Measurements from ENCODE around the gene UBR4.
A peak's percentile ranks its signal among the peaks of the same experiment; 100 is the strongest.

Gene UBR4

GRCh38 chr1:19113697-19114092 is 96.4 kb downstream of the UBR4 start:
- no peak overlapping the region for H3K4me3 ChIP-seq (ENCODE audit: low read depth, low read length)
- TF ChIP-seq, protein P1, sequence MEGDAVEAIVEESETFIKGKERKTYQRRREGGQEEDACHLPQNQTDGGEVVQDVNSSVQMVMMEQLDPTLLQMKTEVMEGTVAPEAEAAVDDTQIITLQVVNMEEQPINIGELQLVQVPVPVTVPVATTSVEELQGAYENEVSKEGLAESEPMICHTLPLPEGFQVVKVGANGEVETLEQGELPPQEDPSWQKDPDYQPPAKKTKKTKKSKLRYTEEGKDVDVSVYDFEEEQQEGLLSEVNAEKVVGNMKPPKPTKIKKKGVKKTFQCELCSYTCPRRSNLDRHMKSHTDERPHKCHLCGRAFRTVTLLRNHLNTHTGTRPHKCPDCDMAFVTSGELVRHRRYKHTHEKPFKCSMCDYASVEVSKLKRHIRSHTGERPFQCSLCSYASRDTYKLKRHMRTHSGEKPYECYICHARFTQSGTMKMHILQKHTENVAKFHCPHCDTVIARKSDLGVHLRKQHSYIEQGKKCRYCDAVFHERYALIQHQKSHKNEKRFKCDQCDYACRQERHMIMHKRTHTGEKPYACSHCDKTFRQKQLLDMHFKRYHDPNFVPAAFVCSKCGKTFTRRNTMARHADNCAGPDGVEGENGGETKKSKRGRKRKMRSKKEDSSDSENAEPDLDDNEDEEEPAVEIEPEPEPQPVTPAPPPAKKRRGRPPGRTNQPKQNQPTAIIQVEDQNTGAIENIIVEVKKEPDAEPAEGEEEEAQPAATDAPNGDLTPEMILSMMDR (IDR thresholded peaks at IDR 0.05; ENCODE audit: low read depth, low read length, missing control alignments) = peak; percentile 66
- no peak for DNase-seq (ENCODE audit: low read depth)

DNA sequence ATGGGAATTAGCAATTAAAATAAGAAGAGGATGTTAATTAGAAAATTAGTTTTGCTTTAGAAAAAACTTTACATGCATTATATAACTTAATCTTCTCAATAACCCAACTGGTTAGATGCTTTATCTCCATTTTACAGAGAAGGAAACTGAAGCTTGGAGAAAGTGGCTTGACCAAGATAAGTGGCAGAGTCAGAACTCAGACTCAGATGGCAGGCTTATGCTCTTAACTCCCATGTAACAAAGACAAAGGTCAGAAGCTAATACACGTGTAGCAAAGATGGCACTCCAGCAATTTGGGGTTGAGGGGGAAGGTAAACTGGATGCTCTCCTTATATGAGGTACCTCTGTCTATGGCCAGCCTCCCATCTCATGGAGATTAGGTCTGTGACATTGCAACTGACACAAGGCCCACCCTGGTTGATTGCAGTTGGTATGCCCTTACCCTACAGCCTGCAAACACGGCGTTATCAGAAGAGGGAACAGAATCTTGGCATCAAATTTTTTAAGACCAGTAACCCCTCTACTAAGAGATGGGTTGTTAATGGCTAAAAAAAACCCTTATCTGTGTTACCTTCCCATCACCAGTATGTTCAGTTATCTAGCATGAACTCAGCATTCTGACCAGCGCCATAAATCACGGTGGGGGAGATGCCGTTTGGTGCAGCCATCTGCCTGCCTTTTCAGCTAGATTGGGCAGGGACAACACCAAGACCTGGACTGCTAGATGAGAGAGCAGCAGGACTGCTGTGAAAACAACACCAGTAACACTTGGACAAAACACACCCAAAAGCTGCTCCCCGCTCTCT is 97.0 kb downstream of the UBR4 start:
- DNase-seq (ENCODE audit: low read depth) = no peak

DNA sequence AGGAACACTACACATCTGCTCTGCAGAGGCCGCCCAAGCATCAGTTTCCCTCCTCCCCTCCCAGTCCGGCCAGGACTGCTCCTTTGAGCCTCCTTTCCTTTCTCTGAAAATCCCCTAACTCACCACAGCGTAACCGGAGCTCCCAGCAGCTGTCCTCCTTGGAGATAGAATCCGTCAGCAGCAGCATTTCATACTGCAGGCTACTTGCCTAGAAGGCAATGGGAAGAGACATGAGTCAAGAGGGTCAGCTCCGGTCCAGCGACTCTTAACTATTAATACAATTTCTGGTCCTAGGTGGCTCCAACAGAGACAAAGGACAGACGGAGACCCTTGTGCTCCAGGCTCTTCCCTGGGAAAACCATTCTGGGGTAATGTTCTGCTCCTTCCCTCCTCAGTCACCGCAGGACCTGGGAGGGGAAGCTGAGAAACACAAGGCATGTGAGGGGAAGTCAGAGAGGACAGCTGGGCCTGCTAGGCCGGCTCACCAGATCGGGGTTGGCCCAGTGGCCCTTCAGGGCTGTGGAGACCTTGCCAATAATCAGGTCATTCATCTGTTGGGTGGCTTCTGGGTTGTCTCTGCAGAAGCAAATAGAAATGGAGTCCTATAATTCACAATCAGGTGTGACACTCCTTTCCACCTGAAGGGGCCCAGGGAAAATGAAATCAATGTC is 99.7 kb downstream of the UBR4 start:
- TF ChIP-seq, protein P1 (IDR thresholded peaks at IDR 0.05; ENCODE audit: low read depth, low read length, missing control alignments) = no peak
- DNase-seq (ENCODE audit: low read depth) = no peak
- no peak overlapping the region for H3K4me3 ChIP-seq (ENCODE audit: low read depth, low read length)

More for the DNA sequence above, 97.0 kb downstream of the UBR4 start:
- H3K4me3 ChIP-seq (ENCODE audit: low read depth, low read length) = no peak overlapping the region
- TF ChIP-seq, protein P1 (IDR thresholded peaks at IDR 0.05; ENCODE audit: low read depth, low read length, missing control alignments) = no peak

DNA sequence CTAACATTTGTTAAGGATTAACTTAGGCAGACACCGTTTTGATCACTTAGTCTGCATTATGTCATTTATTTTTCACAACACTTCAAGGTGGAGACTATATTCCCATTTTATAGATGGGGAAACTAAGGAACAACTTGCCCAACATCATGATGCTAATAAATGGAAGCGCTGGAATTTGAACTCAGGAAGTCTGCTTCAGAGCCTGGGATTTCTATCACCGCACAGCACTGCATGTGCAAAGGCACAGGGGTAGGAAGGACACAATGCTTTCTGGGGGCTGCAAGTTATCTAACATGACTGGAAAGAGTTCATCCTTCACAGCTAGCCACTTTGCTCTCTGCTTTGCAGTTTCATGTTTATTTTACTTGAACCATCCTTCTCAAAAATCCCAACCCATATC is 100.5 kb downstream of the UBR4 start:
- no peak overlapping the region for H3K4me3 ChIP-seq (ENCODE audit: low read depth, low read length)
- TF ChIP-seq, protein P1 (IDR thresholded peaks at IDR 0.05; ENCODE audit: low read depth, low read length, missing control alignments) = no peak
- no peak for DNase-seq (ENCODE audit: low read depth)

DNA sequence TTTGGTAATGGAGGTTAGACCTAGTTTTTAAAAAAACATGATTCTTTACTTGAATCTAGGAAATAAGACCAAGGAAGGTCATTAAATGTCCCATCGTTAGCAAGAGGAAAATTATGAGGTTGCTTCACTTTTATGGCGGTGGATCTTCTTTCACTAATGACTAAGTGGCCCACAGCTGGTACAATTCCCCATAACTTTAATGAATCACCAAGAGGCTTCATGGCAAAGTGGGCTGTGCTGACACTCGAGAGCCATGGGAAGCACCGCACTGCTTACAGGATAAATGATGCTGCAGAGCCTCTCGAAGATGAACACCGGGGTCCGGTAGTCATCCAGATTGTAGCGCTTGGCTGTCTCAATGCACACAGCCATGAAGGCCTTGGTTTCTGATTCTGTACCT is 108.8 kb downstream of the UBR4 start:
- TF ChIP-seq, protein P1 (IDR thresholded peaks at IDR 0.05; ENCODE audit: low read depth, low read length, missing control alignments) = no peak
- no peak overlapping the region for H3K4me3 ChIP-seq (ENCODE audit: low read depth, low read length)
- no peak for DNase-seq (ENCODE audit: low read depth)

DNA sequence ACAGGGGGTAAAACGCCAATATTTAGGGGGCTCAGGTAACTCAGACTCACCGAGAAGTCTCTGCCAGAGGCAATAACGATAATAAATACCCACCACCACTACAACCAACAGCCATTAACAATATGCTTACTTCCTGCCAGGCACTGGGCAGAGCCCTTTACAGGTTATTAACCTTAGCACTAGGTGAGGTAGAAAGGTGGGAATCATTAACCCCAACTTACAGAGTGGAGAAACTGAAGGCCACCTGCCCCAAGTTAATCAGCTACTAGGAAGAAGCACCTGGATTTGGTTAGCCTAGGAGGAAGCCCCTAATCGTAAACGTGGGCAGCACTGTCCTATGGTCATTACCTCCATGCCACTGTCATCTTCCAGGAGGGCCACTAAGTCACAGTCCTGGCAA is 110.0 kb downstream of the UBR4 start:
- no peak for DNase-seq (ENCODE audit: low read depth)

More for the DNA sequence above, 110.0 kb downstream of the UBR4 start:
- H3K4me3 ChIP-seq (ENCODE audit: low read depth, low read length) = no peak overlapping the region
- TF ChIP-seq, protein P1 (IDR thresholded peaks at IDR 0.05; ENCODE audit: low read depth, low read length, missing control alignments) = no peak
